Glutamatergic neuron (in vitro differentiated cells): ENCODE data around the gene AREL1. TPM values are rescaled to one million over a fixed set of nuclear protein-coding genes. Genes with fewer than 3 reads are reported as not detected.
A peak's percentile ranks its signal among the peaks of the same experiment; 100 is the strongest.

ENCODE experiments used
- DNase-seq: peaks from one replicate; pipeline ENCODE4 v3.0.0; 2022
- H3K27ac Mint-ChIP-seq: one replicate; pipeline ENCODE4 v1.8.0; 2020; ENCODE audit warnings: mild to moderate bottlenecking, mixed read lengths, inconsistent platforms; ENCODE audit not compliant: unreplicated experiment
- H3K27me3 Mint-ChIP-seq: one replicate; pipeline ENCODE4 v1.8.0; 2020; ENCODE audit warnings: mild to moderate bottlenecking, moderate library complexity, mixed read lengths, inconsistent platforms; ENCODE audit not compliant: unreplicated experiment
- H3K36me3 Mint-ChIP-seq: one replicate; pipeline ENCODE4 v1.8.0; 2020; ENCODE audit warnings: mild to moderate bottlenecking, mixed read lengths, inconsistent platforms; ENCODE audit not compliant: unreplicated experiment
- H3K4me1 Mint-ChIP-seq: one replicate; pipeline ENCODE4 v1.8.0; 2020; ENCODE audit warnings: mild to moderate bottlenecking, low read depth, mixed read lengths, inconsistent platforms; ENCODE audit not compliant: unreplicated experiment
- H3K4me3 Mint-ChIP-seq: one replicate; pipeline ENCODE4 v1.8.0; 2020; ENCODE audit warnings: mild to moderate bottlenecking, mixed read lengths, inconsistent platforms; ENCODE audit not compliant: unreplicated experiment
- H3K9me3 Mint-ChIP-seq: one replicate; pipeline ENCODE4 v1.8.0; 2020; ENCODE audit warnings: mild to moderate bottlenecking, moderate library complexity, mixed read lengths, inconsistent platforms; ENCODE audit not compliant: unreplicated experiment
- CTCF ChIP-seq: fragments of 200-600 bp; sonication (generic); IDR thresholded peaks from one replicate; pipeline ENCODE4 v1.5.0; 2021; ENCODE audit not compliant: partially characterized antibody, unreplicated experiment
- total RNA-seq: library from RNA; stranded (reverse); fragmentation: NEBNext Ultra II Directional; extraction: Animal tissue kit (Norgen Biotek cat#: 25700); gene quantifications from one replicate; pipeline ENCODE4 v1.2.1, GENCODE V29; 2021; ENCODE audit not compliant: unreplicated experiment

Gene AREL1
- total RNA-seq, 1 donor from 2014 or later: 69.7 TPM

- Mint-ChIP-seq H3K4me3 (peak overlapping the region; percentile 68), H3K4me1 (peaks cover 3% of the 10 kb centered on the region), H3K27ac (no peak overlapping the region), H3K9me3 (peaks cover 6% of the 10 kb centered on the region), H3K27me3 (peaks cover 11% of the 10 kb centered on the region), H3K36me3 (peaks cover 3% of the 10 kb centered on the region)
- no peak for DNase-seq
- no peak for TF ChIP-seq CTCF
Observed at GRCh38 chr14:74613211-74613914, 99.5 kb downstream of the AREL1 start.

GRCh38 chr14:74612350-74613021, 100.4 kb downstream of the AREL1 start:
- peaks cover 11% of the 10 kb centered on the region for H3K27me3 Mint-ChIP-seq
- peak overlapping the region; percentile 72 for H3K4me3 Mint-ChIP-seq
- peak; percentile 50 for TF ChIP-seq CTCF
- H3K27ac Mint-ChIP-seq: no peak overlapping the region
- DNase-seq: peak; percentile 91
- peaks cover 6% of the 10 kb centered on the region for H3K9me3 Mint-ChIP-seq
- H3K36me3 Mint-ChIP-seq: peaks cover 3% of the 10 kb centered on the region
- H3K4me1 Mint-ChIP-seq: peaks cover 3% of the 10 kb centered on the region

- Mint-ChIP-seq H3K27me3 (peaks cover 11% of the 10 kb centered on the region), H3K4me1 (peaks cover 3% of the 10 kb centered on the region), H3K9me3 (peaks cover 6% of the 10 kb centered on the region), H3K27ac (no peak within 1 kb of the TSS), H3K4me3 (peak within 1 kb of the TSS; percentile 72), H3K36me3 (peaks cover 3% of the 10 kb centered on the region)
- DNase-seq: peak; percentile 56
- no peak for TF ChIP-seq CTCF
Observed at GRCh38 chr14:74611650-74612349, 101.1 kb downstream of the AREL1 start, which contains the start of gene LTBP2. LTBP2 (minus strand) TSS chr14:74612237; CDS start chr14:74611944, 293 bp downstream.

Other genes with a start within 250 kb of the AREL1 start
- gene NPC2, start 219.8 kb downstream of the AREL1 start, total RNA-seq: 17.6 TPM
- 14.8 TPM for gene ISCA2, start 219.3 kb downstream of the AREL1 start, total RNA-seq
- 1.2 TPM for gene LTBP2, start 100.8 kb downstream of the AREL1 start, total RNA-seq
- 39.9 TPM for gene FCF1, start 64 bp upstream of the AREL1 start, total RNA-seq
- 99.9 TPM for gene YLPM1, start 50.2 kb upstream of the AREL1 start, total RNA-seq
- not detected for gene PROX2, start 163.1 kb upstream of the AREL1 start, total RNA-seq
- 114 TPM for gene DLST, start 168.8 kb upstream of the AREL1 start, total RNA-seq
- gene RPS6KL1, start 210.2 kb upstream of the AREL1 start, total RNA-seq: 248 TPM
- gene PGF, start 242.5 kb upstream of the AREL1 start, total RNA-seq: 7.9 TPM